Activated naive CD8-positive, alpha-beta T cell treated with anti-CD3 and anti-CD28 coated beads, Interleukin-2, amount 50 U/mL, for 24 hours (primary cell): ENCODE results near the gene MAS1L.

Source experiments
- ATAC-seq: fragments of 150-1000 bp; cut with Tn5 transposase; one replicate; pipeline ENCODE4 v1.10.0; 2021
- DNase-seq: peaks from one replicate; pipeline ENCODE4 v3.0.0; 2021
- H3K27ac Mint-ChIP-seq: one replicate; pipeline ENCODE4 v1.8.0; 2021; ENCODE audit warnings: mild to moderate bottlenecking, mixed read lengths
- H3K27me3 Mint-ChIP-seq: one replicate; pipeline ENCODE4 v1.8.0; 2021; ENCODE audit warnings: mixed read lengths
- H3K36me3 Mint-ChIP-seq: one replicate; pipeline ENCODE4 v1.8.0; 2021; ENCODE audit warnings: low read depth, mixed read lengths
- H3K4me1 Mint-ChIP-seq: one replicate; pipeline ENCODE4 v1.8.0; 2021; ENCODE audit warnings: mixed read lengths
- H3K4me3 Mint-ChIP-seq: one replicate; pipeline ENCODE4 v1.8.0; 2021; ENCODE audit warnings: mild to moderate bottlenecking, moderate library complexity, mixed read lengths
- H3K9me3 Mint-ChIP-seq: one replicate; pipeline ENCODE4 v1.8.0; 2021; ENCODE audit warnings: mixed read lengths

Gene MAS1L

GRCh38 chr6:29501106-29501505 is 13.3 kb upstream of the MAS1L start:
- Mint-ChIP-seq H3K27me3 (peaks cover 35% of the 10 kb centered on the region), H3K9me3 (no peaks in the 10 kb centered on the region), H3K4me3 (no peak overlapping the region), H3K4me1 (no peaks in the 10 kb centered on the region), H3K27ac (no peak overlapping the region), H3K36me3 (no peaks in the 10 kb centered on the region)
- DNase-seq (no peak), ATAC-seq (no peak)

GRCh38 chr6:29500594-29500993 is 12.8 kb upstream of the MAS1L start:
- no peaks in the 10 kb centered on the region for H3K36me3 Mint-ChIP-seq
- no peaks in the 10 kb centered on the region for H3K4me1 Mint-ChIP-seq
- ATAC-seq (no peak), DNase-seq (no peak)
- H3K9me3 Mint-ChIP-seq = no peaks in the 10 kb centered on the region
- peaks cover 36% of the 10 kb centered on the region for H3K27me3 Mint-ChIP-seq
- no peak overlapping the region for H3K4me3 Mint-ChIP-seq
- no peak overlapping the region for H3K27ac Mint-ChIP-seq

GRCh38 chr6:29499704-29500103 is 11.9 kb upstream of the MAS1L start:
- DNase-seq = no peak
- no peaks in the 10 kb centered on the region for H3K36me3 Mint-ChIP-seq
- peaks cover 37% of the 10 kb centered on the region for H3K27me3 Mint-ChIP-seq
- no peaks in the 10 kb centered on the region for H3K9me3 Mint-ChIP-seq
- H3K4me1 Mint-ChIP-seq = no peaks in the 10 kb centered on the region
- H3K4me3 Mint-ChIP-seq = no peak overlapping the region
- H3K27ac Mint-ChIP-seq = no peak overlapping the region
- no peak for ATAC-seq

GRCh38 chr6:29496961-29497360 is 9.2 kb upstream of the MAS1L start:
- H3K27me3 Mint-ChIP-seq = peaks cover 33% of the 10 kb centered on the region
- no peak for DNase-seq
- ATAC-seq = no peak
- H3K4me1 Mint-ChIP-seq = no peaks in the 10 kb centered on the region
- no peak overlapping the region for H3K27ac Mint-ChIP-seq
- H3K36me3 Mint-ChIP-seq = no peaks in the 10 kb centered on the region
- no peak overlapping the region for H3K4me3 Mint-ChIP-seq
- H3K9me3 Mint-ChIP-seq = no peaks in the 10 kb centered on the region

- no peak overlapping the region for H3K4me3 Mint-ChIP-seq
- no peaks in the 10 kb centered on the region for H3K36me3 Mint-ChIP-seq
- ATAC-seq = no peak
- peaks cover 34% of the 10 kb centered on the region for H3K27me3 Mint-ChIP-seq
- H3K9me3 Mint-ChIP-seq = no peaks in the 10 kb centered on the region
- no peak for DNase-seq
- H3K4me1 Mint-ChIP-seq = no peaks in the 10 kb centered on the region
- no peak overlapping the region for H3K27ac Mint-ChIP-seq
Observed at GRCh38 chr6:29495571-29495970, 7.8 kb upstream of the MAS1L start.

- Mint-ChIP-seq H3K4me3 (no peak overlapping the region), H3K27ac (no peak overlapping the region), H3K27me3 (peaks cover 28% of the 10 kb centered on the region), H3K36me3 (no peaks in the 10 kb centered on the region), H3K4me1 (no peaks in the 10 kb centered on the region), H3K9me3 (no peaks in the 10 kb centered on the region)
- no peak for ATAC-seq
- no peak for DNase-seq
Observed at GRCh38 chr6:29494131-29494530, 6.4 kb upstream of the MAS1L start.

GRCh38 chr6:29493261-29493660 is 5.5 kb upstream of the MAS1L start:
- H3K36me3 Mint-ChIP-seq = no peaks in the 10 kb centered on the region
- DNase-seq (no peak), ATAC-seq (no peak)
- no peak overlapping the region for H3K27ac Mint-ChIP-seq
- H3K27me3 Mint-ChIP-seq = peaks cover 19% of the 10 kb centered on the region
- no peaks in the 10 kb centered on the region for H3K4me1 Mint-ChIP-seq
- no peak overlapping the region for H3K4me3 Mint-ChIP-seq
- no peaks in the 10 kb centered on the region for H3K9me3 Mint-ChIP-seq

- Mint-ChIP-seq H3K4me1 (no peaks in the 10 kb centered on the region), H3K27me3 (peaks cover 9% of the 10 kb centered on the region), H3K9me3 (no peaks in the 10 kb centered on the region), H3K4me3 (no peak overlapping the region), H3K27ac (no peak overlapping the region), H3K36me3 (no peaks in the 10 kb centered on the region)
- no peak for ATAC-seq
- DNase-seq = no peak
Observed at GRCh38 chr6:29491574-29491973, 3.8 kb upstream of the MAS1L start.

GRCh38 chr6:29490552-29490951 is 2.8 kb upstream of the MAS1L start:
- no peak for DNase-seq
- H3K36me3 Mint-ChIP-seq = no peaks in the 10 kb centered on the region
- no peak overlapping the region for H3K27ac Mint-ChIP-seq
- no peak for ATAC-seq
- no peak overlapping the region for H3K4me3 Mint-ChIP-seq
- H3K4me1 Mint-ChIP-seq = no peaks in the 10 kb centered on the region
- peaks cover 9% of the 10 kb centered on the region for H3K27me3 Mint-ChIP-seq
- H3K9me3 Mint-ChIP-seq = no peaks in the 10 kb centered on the region

- DNase-seq (no peak), ATAC-seq (no peak)
- H3K27me3 Mint-ChIP-seq = peaks cover 9% of the 10 kb centered on the region
- no peaks in the 10 kb centered on the region for H3K4me1 Mint-ChIP-seq
- H3K9me3 Mint-ChIP-seq = no peaks in the 10 kb centered on the region
- H3K36me3 Mint-ChIP-seq = no peaks in the 10 kb centered on the region
- H3K27ac Mint-ChIP-seq = no peak overlapping the region
- H3K4me3 Mint-ChIP-seq = no peak overlapping the region
Observed at GRCh38 chr6:29490055-29490454, 2.3 kb upstream of the MAS1L start.

- no peaks in the 10 kb centered on the region for H3K9me3 Mint-ChIP-seq
- no peak for ATAC-seq
- peaks cover 12% of the 10 kb centered on the region for H3K27me3 Mint-ChIP-seq
- no peaks in the 10 kb centered on the region for H3K4me1 Mint-ChIP-seq
- H3K27ac Mint-ChIP-seq = no peak overlapping the region
- no peak overlapping the region for H3K4me3 Mint-ChIP-seq
- H3K36me3 Mint-ChIP-seq = no peaks in the 10 kb centered on the region
- DNase-seq = no peak
Observed at GRCh38 chr6:29489286-29489685, 1.5 kb upstream of the MAS1L start.

- ATAC-seq (no peak), DNase-seq (no peak)
- no peaks in the 10 kb centered on the region for H3K9me3 Mint-ChIP-seq
- peaks cover 14% of the 10 kb centered on the region for H3K27me3 Mint-ChIP-seq
- H3K27ac Mint-ChIP-seq = no peak overlapping the region
- H3K36me3 Mint-ChIP-seq = no peaks in the 10 kb centered on the region
- H3K4me3 Mint-ChIP-seq = no peak overlapping the region
- H3K4me1 Mint-ChIP-seq = no peaks in the 10 kb centered on the region
Observed at GRCh38 chr6:29488874-29489273, 1.1 kb upstream of the MAS1L start.

GRCh38 chr6:29487131-29487530 is 625 bp downstream of the MAS1L start:
- no peaks in the 10 kb centered on the region for H3K36me3 Mint-ChIP-seq
- H3K27ac Mint-ChIP-seq = no peak overlapping the region
- no peaks in the 10 kb centered on the region for H3K9me3 Mint-ChIP-seq
- peaks cover 18% of the 10 kb centered on the region for H3K27me3 Mint-ChIP-seq
- no peak for DNase-seq
- no peaks in the 10 kb centered on the region for H3K4me1 Mint-ChIP-seq
- ATAC-seq = no peak
- H3K4me3 Mint-ChIP-seq = no peak overlapping the region

- ATAC-seq (no peak), DNase-seq (no peak)
- Mint-ChIP-seq H3K27ac (no peak overlapping the region), H3K36me3 (no peaks in the 10 kb centered on the region), H3K4me3 (no peak overlapping the region), H3K9me3 (no peaks in the 10 kb centered on the region), H3K4me1 (no peaks in the 10 kb centered on the region), H3K27me3 (peaks cover 18% of the 10 kb centered on the region)
Observed at GRCh38 chr6:29486577-29486976, 1.2 kb downstream of the MAS1L start.

- DNase-seq (no peak), ATAC-seq (no peak)
- no peak overlapping the region for H3K27ac Mint-ChIP-seq
- no peak overlapping the region for H3K4me3 Mint-ChIP-seq
- H3K4me1 Mint-ChIP-seq = no peaks in the 10 kb centered on the region
- peaks cover 4% of the 10 kb centered on the region for H3K9me3 Mint-ChIP-seq
- peaks cover 18% of the 10 kb centered on the region for H3K27me3 Mint-ChIP-seq
- H3K36me3 Mint-ChIP-seq = no peaks in the 10 kb centered on the region
Observed at GRCh38 chr6:29483735-29484134, 4.0 kb downstream of the MAS1L start.

- H3K9me3 Mint-ChIP-seq = peaks cover 4% of the 10 kb centered on the region
- no peaks in the 10 kb centered on the region for H3K4me1 Mint-ChIP-seq
- ATAC-seq (no peak), DNase-seq (no peak)
- no peaks in the 10 kb centered on the region for H3K36me3 Mint-ChIP-seq
- H3K27me3 Mint-ChIP-seq = peaks cover 18% of the 10 kb centered on the region
- no peak overlapping the region for H3K4me3 Mint-ChIP-seq
- no peak overlapping the region for H3K27ac Mint-ChIP-seq
Observed at GRCh38 chr6:29483186-29483585, 4.6 kb downstream of the MAS1L start.
